HG03432 (cell line): ENCODE results near the gene GRIA4.
A peak's percentile ranks its signal among the peaks of the same experiment; 100 is the strongest.

Experiments used
- ATAC-seq: cut with Tn5 transposase; IDR thresholded peaks from one replicate; pipeline ENCODE4 v1.9.1; 2021; ENCODE audit warnings: mild to moderate bottlenecking, moderate library complexity; ENCODE audit not compliant: unreplicated experiment

Gene GRIA4

DNA sequence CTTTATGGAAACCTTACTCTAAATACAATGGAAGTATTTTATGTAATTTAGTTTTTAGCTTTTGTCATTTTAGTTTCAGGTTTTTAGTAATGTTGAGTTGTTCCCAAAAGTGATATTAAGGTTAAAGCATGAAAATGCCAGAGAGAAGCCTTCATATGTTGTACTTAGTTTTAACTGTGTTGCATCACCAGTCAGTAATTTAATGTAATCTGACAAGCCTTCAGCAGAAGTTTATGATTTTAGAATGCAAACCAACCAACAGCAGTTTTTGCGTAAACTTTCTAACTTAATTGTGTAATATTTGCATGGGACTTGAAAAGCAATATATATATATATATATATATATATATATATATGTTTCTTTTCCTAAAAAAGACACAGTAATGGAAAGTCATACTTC is 301.6 kb downstream of the GRIA4 start:
- no peak for ATAC-seq

DNA sequence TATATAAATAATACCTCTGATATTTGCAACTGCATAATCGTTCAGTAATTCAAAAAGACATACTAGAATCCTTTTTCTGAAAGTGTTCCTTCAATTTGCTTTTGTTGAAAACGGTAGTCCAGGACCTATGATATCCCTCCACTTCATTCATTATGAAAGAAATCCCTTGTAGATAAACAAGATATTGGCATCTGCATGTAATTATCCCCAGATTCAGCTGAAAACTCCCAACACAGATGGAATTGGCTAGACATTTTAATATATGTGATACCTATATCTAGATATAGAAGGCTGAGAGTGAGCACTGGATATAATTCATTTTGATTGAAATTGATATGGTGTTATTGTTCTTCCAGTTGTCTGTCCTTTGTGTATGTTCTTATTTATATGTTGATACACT is 302.8 kb downstream of the GRIA4 start:
- ATAC-seq = no peak

DNA sequence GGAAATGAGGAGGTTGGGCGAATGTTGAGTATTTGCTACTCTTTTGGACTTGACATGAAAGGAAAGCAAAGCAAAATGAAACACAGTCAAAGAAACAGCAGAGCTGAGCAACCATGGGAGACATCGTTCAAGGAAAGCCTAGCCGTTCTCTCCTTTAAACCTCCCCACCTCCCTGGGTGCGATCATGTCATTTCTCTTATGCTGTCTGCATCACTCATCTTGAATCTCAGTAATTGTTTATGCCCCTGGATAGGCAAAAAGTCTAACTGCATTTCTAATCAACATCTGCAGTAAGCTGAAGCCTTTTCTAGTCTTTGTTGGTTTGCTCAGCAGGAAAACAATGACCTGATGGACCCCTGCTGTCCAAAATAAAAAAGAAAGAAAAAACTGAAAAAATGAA is 305.1 kb downstream of the GRIA4 start:
- ATAC-seq = no peak

DNA sequence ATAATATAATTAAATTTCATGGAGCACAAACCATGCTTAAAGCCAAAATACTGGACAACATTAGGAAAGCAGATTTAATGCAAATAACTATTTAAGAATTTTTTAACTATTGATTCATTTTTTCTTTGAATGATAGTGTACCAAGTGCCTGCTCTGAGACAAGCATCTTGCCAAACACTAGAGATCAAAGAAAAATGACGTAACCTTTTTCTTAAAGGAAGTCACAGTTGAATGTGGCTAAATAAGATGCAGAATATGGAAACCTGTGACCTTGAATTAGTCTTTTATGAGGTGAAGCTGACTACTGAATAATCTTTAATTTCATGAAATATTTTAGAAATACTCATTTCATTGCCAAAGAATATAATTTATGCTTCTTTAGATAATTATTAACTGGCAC is 308.2 kb downstream of the GRIA4 start:
- no peak for ATAC-seq

DNA sequence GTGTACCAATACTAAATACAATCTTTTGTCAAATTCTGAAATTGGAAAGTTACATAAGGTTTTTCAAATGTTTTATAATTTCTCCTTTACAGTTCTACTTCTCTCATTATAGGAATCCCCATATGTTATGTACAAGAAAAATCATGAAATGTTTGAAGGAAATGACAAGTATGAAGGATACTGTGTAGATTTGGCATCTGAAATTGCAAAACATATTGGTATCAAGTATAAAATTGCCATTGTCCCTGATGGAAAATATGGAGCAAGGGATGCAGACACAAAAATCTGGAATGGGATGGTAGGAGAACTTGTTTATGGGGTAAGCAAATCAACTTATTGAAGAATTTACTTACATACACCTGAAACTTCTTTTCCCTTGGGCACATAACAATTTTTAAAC is 308.7 kb downstream of the GRIA4 start:
- ATAC-seq = no peak

DNA sequence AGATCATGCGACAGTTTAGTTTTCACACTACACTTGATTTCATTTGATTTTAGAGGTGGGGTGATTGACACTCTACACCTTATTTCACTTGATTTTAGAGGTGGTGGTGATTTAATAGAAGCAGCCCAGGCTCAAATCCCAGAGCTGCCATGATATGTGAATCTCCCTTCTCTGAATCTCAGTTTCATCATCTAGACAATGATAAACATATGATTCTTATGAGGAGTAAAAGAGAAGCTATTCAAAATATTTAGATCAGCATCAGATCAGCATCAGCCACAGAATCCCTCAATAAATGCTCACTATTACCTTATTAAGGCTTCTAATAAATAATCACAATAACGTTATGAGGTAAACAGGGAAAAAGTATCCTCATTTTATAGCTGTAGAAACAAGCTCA is 313.4 kb downstream of the GRIA4 start:
- ATAC-seq = no peak

DNA sequence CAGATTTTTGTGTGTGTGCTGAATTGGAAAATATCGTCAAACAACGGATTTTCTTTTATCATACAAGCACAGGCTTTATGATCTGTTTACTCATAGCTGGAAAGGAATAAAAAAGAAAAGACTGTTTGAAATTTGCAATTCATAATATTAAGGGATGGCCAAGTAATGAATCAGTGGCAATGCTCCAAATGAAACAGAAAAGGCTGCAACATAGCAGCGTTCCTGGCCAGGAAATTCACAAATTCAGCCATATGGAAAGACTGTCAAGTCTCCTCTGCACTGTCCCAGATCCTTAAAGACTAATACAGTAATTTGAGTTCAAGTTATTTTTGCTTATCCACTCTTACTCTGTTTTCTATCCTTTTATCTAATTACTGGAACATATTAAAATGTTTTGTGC is 313.9 kb downstream of the GRIA4 start:
- ATAC-seq = no peak

DNA sequence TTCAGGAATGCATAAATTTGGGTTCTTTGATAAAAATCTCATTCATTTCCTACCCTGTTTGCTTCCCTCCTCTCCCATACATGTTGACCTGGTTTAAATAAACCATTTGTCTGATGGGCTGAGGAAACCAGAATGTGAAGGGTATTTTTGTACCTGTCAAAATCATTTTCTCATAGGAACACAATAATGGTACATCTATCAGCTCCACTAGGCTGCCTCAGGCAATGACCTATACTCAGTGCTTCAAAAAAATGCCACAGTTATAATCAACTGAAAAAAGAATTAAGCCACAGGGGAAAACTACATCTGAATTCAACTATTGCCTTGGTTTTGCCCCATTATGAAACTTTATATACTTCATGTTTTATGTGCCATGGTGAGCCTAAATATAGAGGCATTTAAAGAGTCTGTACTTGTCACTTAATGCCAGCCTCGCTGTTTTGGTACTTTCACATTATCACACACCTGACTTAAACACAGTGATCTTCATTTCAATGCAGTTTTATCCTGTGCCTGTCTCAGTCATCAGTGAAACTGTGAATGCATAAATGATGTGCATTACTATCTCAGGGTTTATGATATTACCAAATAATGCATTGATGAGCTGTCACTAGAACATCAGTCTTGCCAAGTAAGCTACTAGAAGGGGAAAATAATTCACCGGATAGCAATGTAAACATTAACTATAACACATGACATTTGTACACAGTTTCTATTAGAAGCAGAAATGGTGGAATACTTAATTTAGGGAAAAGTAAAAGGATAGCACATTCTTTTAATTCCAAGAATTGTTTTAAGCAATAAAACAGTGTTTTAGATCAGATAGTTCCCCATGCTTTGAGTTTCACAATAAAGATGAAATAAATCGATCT is 319.4 kb downstream of the GRIA4 start:
- ATAC-seq = no peak

DNA sequence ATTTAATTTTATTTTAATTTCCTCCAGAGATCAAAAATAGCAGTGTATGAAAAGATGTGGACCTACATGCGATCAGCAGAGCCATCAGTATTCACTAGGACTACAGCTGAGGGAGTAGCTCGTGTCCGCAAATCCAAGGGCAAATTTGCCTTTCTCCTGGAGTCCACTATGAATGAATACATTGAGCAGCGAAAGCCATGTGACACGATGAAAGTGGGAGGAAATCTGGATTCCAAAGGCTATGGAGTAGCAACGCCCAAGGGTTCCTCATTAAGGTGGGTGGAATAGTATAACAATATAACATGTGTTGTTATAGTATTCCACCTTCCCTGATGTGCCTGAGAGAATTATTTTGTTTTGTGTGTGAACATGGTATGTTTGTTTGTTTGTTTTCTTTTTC is 323.8 kb downstream of the GRIA4 start:
- ATAC-seq = no peak

DNA sequence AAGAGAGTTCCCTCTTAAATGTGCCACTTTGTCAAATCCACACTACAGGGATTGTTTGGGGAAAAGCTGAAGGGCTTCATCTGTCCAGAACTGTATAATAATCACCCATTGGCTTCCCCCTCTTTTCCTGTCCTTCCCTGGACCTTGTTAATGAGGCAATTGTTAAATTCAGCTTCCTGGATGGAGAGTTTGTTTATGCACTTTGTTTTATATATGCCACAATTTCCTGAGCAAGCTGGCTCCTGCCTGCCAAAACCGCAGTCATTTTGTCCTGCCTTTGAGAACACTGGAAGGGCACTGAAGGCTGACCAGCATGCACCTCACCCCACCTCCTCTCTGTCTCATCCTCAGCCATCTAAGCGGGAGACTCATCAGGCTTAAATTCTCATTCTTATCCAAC is 325.9 kb downstream of the GRIA4 start:
- no peak for ATAC-seq

DNA sequence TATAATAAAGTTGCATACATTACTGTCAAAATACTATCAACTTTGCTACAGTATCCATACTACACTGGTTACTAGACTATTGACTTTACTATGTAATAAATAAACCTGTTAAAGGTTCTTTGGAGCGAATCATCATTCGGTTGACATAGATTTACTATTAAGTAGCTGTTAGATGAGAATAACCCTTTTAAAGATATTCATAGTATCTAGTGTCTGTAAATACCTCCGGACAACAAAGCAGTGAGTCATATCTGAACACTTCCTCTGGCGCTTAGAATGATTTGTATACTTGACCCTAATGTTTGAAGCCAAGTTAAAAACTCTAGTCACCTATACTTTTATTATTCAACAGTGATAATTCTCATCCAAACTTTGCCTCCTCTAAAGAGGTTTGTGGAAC is 327.5 kb downstream of the GRIA4 start:
- ATAC-seq = peak; percentile 87

DNA sequence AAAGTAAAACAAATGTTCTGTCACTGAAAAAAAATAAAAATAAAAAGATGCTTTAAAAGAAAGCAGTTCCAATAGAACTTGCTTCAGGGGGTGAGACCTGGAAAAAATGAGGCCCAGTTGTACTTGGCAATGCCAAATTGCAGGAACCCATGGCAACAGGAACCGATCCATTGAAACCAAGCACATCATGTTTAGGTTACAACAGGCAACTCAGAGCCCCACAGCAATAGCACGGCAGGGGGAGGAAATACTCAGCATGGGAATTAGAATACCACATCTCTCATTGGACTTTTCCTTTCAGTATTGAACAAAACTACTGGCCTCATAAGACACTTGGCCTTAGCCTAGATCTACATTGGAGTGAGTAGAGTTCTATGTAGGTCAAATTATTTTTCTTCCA is 327.9 kb downstream of the GRIA4 start:
- ATAC-seq = peak; percentile 39

DNA sequence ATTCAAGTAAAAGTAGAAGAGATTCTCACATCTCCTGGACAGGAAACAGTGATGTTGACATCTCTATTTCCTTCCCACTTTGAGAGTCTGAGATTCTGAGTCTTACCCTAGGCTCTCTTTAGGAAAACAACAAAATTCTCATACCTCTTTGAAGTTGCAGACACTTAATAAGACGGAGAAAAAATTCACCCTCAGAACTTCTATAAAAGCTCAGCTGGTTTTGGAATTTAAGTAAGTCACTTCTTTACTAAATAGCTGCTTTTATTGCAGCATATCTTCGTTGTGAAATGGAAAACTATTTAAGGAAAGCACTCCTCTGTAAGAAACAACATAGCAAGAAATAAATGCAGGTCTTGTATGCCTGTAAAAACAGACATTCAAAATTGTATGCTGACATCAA is 333.0 kb downstream of the GRIA4 start:
- ATAC-seq = no peak

DNA sequence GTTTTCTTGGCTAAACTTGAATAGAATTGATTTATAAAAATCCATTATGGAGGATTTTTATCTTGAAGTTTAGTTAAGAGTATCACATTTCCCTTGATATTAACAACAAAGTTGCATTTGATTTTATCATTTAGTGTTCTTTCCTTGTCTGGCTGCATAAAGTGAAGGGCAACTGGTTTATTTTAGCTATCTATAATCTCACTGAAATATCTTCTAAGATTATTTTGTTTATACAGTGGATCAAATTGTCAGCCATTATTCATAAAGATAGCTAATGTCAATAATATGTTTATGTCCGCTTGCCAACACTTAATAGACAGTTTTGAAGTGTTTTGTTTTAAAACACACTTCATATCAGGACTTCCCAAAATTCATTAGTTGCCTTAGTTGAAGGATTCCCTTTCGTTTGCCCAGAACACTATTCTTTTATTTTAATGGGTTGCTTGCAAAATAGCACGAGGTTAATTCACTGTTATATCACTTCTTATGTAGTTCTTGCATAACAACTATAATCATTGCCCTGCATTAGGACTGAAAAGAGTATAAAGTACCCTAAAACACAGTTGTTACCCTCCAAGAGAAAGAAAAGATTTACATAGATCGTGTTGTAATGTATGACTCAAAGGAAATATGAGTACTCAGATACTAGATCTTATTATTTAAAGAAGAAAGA is 339.2 kb downstream of the GRIA4 start:
- ATAC-seq = no peak

DNA sequence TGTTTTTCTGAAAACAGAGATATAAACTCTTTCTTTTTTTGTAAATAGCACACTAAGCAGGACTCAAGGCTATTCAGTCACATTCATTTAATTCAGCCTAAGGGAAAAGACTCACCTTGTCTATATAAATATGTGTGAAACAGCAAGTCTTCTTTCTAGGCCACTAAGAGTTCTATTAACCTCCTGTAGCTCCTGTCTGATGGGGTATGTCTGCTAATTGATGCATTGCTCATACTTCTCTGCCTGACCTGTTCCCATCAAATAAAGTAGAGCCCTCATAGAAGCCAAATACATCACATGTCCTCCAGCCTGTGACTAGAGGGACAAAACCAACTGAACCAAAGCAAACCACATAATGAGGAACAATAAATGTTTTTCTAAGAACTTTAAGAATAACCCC is 344.0 kb downstream of the GRIA4 start:
- ATAC-seq = no peak

DNA sequence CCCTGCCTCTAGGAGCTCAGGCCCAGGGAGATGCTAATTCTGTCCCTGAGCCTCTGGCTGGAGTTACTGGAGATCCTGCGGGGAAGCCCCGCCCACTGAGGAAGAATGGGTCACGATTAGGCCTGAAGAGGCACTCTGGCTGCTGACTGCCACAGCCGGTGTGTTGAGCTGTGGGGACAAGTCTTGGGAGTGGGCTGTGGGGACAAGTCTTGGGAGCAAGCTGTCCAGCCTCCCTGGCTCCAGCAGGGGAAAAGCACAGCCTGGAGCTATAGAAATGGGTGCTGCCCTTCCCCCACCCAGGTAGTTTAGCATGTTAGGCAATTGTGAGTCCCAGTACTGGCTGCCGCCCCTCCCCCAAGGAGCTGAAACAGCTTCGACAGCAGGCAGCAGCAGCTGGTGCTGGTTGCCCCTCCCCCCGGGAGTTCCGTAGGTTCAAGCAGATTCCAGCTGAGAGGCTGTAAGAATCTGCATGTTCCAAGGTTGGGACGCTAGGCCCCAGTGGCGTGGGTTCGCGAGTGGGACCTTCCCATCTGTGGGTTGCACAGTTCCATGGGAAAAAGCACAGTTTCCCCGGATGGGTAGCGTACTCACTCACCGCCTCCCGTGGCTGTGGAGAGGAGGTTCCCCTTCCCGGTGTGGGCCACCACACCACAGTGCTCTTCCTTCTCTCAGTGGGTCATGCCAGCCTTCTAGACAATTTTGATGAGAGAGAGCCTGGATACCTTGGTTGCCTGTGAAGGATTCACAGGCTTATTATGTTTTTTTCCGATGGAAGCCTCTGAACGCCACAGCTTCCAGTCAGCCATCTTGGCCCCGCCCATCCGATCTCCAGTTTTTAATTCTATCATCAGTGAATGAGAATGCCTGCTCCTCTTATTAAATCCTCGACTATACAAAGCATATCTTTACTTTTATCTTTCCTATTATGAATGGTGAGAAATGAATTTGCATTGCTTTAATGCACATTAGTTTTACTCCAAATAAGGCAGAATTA is 350.7 kb downstream of the GRIA4 start:
- ATAC-seq = no peak

DNA sequence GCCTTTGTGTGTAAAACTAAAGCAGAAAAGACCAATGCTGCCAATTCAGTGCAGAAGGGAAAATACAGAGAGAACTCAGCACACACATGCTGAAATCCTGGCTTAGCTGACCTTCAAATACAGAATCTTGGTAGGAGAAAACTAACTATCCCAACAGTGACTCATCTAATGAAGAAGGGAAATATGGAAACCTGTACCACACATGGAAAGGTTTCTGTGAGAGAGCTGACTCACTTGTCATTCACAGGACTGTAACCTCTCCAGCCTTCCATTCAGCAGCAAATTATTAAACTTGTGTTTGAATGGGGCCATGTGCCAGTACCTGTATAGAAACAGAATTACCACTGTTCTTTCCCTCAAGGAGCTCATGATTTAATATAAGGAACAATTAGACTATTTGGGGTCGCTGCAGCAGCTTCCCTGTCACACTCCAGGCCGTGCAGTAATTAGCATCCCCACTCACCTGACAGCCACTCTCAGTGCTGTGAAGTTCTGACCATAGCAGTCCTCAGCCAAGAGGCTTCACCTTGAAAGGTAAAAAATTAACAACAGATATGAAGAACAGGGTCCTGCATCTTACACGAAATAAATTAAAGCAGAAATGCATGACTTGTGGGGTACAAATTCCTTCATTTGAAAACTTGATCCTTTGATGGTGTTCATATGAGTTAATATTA is 358.3 kb downstream of the GRIA4 start:
- no peak for ATAC-seq

DNA sequence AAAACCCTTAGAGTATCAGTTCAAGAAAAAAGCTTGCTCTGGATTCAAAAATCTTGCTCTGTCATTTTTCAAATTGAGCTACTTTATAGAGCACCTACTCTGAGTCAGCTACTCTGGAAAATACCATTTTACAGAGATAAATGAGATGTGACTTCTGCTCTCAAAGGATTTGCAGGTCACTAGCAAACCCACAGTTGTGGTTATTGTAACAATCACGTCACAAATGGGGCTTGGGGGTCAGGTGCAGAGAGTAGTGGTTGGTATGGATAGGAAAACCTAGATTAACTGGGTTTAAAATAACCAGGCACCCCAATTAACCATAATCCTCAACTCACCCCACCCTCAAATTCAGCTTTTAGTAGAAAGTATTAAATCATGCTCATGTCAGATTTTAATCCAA is 359.9 kb downstream of the GRIA4 start:
- ATAC-seq = no peak

DNA sequence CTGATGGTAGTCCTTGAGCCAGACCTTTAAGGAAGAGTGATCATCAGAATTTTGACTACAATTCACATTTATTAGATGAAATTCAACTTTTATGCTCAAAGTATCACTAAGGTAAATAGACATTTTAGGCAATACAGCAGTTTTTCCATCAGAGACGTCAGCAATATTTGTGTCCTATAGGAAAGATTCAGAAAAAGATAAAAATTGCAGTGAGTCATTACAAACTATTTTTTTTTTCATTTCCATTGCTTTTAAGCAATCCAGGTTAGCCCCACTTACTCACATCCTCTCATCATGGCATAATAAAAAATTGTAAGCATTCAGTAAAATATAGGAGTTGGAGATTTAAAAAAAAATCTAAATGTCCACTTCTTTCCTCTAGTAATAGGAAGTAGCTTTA is 365.3 kb downstream of the GRIA4 start:
- no peak for ATAC-seq

DNA sequence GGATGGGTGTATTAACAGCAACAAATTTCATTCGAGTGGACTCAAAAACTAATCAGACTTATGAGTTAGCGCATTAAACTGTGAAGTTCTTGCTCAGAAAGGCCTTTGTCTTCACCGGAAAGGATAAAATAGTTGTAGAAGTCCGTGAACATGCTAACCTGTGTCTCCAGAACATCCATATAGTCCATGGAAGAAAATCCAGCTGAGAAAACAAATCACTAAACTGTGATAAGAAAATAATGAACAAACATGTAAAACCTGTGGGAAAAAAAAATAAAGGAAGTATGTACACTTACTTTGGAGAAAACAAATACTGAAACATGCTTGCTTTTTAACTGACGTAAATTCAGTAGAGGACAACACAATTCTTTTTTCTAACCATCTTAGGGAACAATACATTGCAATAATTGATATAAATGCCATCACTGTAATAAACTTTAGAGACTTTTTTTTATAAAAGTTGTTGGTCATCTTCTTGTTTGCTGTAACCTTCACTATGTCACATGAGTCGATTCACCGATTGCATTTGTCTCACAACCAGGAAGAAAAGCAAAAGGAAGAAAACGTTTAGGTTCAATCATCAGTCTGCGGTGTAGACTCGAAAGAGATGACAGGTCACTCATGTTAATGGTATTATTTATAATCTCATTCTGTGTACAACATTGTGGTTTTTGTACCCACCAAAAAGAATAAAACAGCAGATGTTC is 370.3 kb downstream of the GRIA4 start:
- ATAC-seq = no peak
